NOMO-1 treated with dmso at 0.1 percent for 144 hours (cell line): ENCODE data around the gene LRFN2.

Source experiments
- DNase-seq: peaks from one replicate; lab custom pipeline; 2025; ENCODE audit not compliant: unreplicated experiment; lab: John Stamatoyannopoulos, UW

LRFN2 gene

GRCh38 chr6:40545954-40546353 is 41.2 kb downstream of the LRFN2 start:
- no peak for DNase-seq

DNA sequence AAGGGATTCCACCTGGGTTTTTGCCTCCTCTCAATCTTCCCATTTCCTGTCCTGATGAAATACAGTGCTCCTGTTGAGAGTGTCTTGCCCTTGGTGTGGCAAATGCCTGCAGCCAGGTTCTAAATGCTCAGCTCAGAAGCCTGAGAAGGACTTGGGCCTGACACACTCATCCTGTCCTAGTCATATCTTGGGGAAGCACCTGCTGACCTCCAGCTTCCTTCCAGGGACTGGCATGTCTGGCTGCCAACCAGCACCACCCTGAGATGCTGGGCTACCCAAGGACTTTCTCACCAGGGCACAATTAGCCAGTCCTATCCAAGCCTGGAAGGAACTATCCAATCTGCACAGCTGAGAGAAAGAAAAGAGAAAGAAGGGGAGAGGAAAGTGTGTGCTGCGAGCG is 43.4 kb downstream of the LRFN2 start:
- no peak for DNase-seq

GRCh38 chr6:40543146-40543545 is 44.0 kb downstream of the LRFN2 start:
- DNase-seq: no peak

DNA sequence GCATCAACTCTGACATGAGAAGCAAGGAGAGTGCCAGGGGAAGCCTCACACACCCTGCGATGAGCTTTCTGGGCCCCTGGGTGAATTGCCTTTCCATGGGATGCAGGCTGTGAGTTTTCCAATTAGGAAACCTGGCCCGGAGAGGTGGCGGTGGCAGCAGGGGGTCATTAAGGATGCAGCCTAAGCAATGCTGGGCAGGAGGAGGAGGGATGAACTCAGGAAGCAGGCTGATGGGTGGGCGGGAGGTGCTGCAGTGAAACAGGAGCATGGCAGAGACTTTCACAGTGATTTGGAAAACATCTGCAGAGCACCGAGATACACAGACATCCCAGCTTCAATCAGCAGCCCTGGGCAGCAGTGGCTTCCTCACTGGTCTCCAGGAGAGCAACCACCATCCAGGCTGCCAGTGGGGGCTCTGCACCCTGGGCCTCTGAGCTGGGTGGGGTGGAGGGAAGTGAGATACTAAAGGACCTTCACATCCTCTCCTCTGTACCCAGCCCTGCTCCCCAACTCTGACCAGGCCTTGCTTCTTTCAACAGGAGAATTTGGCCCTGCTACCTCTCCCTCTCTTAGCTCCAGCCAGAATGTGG is 44.9 kb downstream of the LRFN2 start:
- no peak for DNase-seq

GRCh38 chr6:40541556-40542174 is 45.5 kb downstream of the LRFN2 start:
- no peak for DNase-seq

GRCh38 chr6:40540790-40541189 is 46.4 kb downstream of the LRFN2 start:
- DNase-seq: no peak

DNA sequence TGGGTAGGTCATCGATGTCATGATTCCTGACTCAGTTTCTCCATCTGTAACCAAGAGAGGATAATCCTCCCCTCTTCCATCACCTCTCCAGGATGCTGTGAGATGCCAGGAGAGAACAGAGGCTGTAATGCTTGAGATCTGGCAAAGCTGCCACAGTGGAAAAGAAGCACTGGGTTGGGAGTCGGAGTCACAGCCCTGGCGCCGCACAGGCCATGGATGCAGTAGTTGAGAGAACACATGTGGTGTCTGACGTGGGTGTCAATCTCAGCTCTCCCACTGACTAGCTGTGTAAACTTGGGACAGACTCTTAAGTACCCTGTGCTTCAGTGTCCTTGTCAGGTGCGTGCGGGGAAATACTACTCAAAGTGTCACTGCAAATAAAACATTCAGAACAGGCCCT is 47.3 kb downstream of the LRFN2 start:
- DNase-seq: no peak

DNA sequence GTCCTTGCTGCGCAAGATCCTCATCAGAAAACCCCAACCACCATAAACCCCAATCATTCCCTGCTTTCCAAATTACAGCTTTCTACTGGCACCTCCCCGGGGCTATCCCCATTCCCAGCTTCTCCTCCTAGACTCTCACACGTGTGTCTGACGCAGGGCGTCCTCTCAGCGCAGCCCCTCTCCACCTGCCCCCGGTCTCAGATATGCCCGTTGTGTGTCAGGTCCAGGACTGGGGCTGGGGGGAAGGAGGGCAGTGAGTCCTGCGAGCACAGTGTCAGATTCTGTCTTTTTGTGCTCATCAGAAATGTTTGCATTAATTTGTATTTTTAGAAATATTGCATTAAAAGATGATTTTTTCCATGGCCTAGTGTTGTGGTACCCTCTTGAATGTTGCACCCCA is 48.6 kb downstream of the LRFN2 start:
- no peak for DNase-seq

GRCh38 chr6:40537446-40537845 is 49.7 kb downstream of the LRFN2 start:
- no peak for DNase-seq

- DNase-seq: no peak
Observed at GRCh38 chr6:40536442-40536841, 50.7 kb downstream of the LRFN2 start.

DNA sequence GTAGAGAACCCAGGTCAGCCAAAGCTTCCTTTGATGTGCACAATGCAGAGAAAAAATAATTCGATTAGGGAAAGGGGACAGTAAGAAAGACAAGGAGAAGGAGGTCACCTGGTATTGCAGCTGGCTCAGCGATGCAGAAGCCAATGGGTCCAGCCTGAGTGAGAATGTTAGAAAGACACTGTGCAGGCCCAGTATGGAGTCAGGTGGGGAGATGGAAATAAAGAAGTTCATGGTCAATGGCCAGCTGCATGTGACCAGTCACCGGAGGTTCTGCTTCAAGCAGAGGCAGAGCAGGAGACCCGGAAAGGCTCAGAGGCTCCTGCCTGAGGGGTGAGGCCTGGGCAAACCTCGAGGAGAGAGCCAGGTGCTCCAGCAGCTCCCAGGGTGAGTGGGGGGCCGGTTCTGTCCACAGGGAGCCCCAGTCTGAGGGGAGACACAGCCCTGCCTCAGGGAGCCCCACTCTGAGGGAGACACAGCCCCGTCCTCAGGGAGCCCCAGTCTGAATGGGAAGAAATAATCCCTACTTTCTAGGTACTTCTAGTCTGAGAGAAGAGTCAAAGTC is 51.3 kb downstream of the LRFN2 start:
- no peak for DNase-seq

GRCh38 chr6:40535110-40535818 is 51.9 kb downstream of the LRFN2 start:
- DNase-seq: no peak

- DNase-seq: no peak
Observed at GRCh38 chr6:40532349-40533000, 54.7 kb downstream of the LRFN2 start.

GRCh38 chr6:40529919-40530318 is 57.2 kb downstream of the LRFN2 start:
- no peak for DNase-seq

DNA sequence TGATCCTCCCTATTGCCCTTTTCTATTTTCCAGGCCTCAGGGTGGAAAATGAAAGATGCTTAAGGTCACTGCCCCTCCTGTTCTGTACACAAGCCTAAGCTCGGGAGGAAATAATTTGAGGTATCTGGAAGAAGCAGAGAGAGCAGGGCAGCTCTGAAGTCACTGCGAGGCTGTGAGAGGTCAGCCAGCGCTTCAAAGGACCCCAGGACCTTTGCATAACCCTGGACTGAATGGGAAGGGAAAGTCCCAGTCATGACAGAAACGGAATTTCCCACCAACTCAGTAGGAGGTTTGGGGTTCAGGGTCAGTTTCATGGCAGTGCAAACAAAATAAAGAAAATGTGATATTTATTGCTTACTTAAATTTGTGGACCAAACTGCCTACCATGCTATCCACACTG is 58.1 kb downstream of the LRFN2 start:
- DNase-seq: no peak

DNA sequence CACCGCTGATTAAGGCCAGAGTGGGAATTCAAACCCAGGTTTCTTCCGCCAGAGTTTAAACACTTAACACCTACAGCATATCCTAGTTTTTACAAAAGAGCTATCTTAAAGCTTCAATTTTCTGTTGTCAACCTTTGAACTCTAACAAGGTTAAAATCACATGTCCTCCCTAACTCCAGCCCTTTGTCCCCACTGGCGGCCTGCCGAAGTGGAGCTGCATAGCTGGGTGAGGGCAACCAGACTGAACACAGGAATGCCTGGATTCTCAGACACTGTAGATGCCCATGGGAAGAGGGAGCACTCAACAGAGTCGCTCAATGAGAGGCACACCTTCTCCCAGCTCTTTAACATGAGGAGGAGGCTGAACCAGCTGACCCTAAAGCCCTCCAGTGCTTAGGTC is 59.1 kb downstream of the LRFN2 start:
- no peak for DNase-seq

GRCh38 chr6:40526036-40526435 is 61.1 kb downstream of the LRFN2 start:
- DNase-seq: no peak

DNA sequence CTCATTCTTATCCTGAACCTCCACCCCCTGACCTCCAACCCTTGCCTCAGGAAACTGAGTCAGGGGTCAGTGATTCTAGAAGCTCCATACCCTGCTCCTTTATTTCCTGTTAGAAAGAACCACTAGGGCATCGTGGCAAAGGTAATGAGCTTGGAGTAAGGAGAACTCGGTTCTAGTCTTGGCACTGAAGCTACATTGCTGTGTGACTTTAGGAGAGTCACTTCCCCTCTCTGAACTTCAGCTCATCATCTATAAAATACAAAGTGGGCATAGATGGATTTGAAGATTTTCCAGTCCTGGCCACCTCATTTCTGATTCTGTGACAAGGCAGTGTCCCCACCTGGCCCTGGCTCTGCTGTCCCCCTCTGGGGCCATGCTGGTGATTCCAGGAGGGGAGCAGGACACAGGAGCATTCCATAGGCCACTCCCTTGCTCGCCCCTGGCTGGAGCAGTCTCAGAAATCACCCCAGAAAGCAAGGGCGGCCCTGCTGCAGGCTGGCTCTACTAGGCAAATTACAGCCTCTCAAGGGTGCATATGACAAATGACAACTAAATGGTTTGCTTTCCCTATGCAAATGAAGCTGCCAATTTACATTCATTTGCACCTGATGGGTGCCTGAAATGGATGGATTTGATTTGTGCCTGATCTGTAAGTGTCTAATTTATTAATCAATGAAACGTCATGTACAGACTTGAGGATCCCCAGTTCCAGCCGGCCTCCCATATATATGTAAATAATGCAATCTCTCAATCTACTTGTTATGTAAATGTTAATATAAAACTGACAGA is 62.2 kb downstream of the LRFN2 start:
- no peak for DNase-seq

DNA sequence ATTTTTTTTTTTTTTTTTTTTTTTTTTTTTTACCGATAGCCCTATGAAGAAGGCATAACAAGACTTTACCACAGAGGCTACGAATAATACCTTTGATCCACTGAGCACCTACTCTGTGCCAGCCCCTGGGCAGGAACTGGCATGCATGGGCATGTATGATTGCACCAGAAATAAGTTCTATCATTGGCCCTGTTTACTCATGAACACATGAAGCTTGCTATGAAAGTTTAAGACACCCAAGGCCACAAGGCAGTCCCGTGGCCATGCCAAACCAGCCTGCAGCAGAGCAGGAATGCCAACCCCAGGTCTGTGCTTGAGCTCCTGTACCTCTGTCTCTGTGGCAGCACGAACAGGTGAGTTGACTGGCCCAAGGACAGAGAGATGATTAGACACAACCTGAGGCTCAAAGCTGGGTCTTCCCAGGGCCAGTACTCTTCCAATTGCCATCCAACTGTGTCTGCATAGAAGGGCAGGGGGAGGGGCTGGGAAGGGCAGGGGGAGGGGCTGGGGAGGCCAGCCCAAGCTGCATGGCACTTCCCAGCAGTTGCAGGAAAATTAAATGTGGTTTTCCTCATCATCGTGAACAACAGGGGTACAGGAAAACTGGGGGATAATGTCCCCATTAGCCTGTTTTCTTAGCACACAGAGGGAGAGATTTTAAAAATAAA is 63.5 kb downstream of the LRFN2 start:
- DNase-seq: no peak

GRCh38 chr6:40521496-40521895 is 65.7 kb downstream of the LRFN2 start:
- no peak for DNase-seq
